Aorta (tissue), 5 donors: Measurements from ENCODE around the gene RIMBP3C. TPM values are rescaled to one million over a fixed set of nuclear protein-coding genes. Genes with fewer than 3 reads are reported as not detected.
"Not testable (repeated sequence)": the region's sequence is repeated elsewhere in the genome, so short reads cannot be mapped to it uniquely, and the experiment has no call there.

Source experiments
- ATAC-seq: fragments of 200-7000 bp; cut with Tn5 transposase; one replicate; pipeline ENCODE4 v1.9.1; 2022; ENCODE audit warnings: moderate library complexity; ENCODE audit not compliant: low FRiP score
- DNase-seq, 2 donors: peaks; one replicate each; pipeline ENCODE4 v3.0.0-alpha.2; 2020
- H3K27ac ChIP-seq, 2 donors: one replicate each; pipeline ENCODE4 v1.5.1; 2013; ENCODE audit warnings: low read length in 2 of 2, mild to moderate bottlenecking in 2 of 2, moderate library complexity in 2 of 2, control low read depth in 1 of 2, inconsistent platforms in 1 of 2, low read depth in 1 of 2
- H3K27me3 ChIP-seq, 2 donors: one replicate each; pipeline ENCODE4 v1.6.1; 2013; ENCODE audit warnings: control low read depth in 1 of 2, low read length in 1 of 2, mild to moderate bottlenecking in 1 of 2, moderate library complexity in 1 of 2; ENCODE audit not compliant: insufficient read depth in 2 of 2, control insufficient read depth in 1 of 2
- H3K36me3 ChIP-seq, 2 donors: one replicate each; pipeline ENCODE4 v1.6.1; 2013; ENCODE audit warnings: control low read depth in 1 of 2, low read length in 1 of 2, mild to moderate bottlenecking in 1 of 2; ENCODE audit not compliant: insufficient read depth in 2 of 2, control insufficient read depth in 1 of 2
- H3K4me1 ChIP-seq, 2 donors: one replicate each; pipeline ENCODE4 v1.6.1; 2013; ENCODE audit warnings: low read length in 2 of 2, control low read depth in 1 of 2, mild to moderate bottlenecking in 1 of 2, moderate library complexity in 1 of 2; ENCODE audit not compliant: insufficient read depth in 2 of 2, control insufficient read depth in 1 of 2
- H3K4me3 ChIP-seq, 2 donors: one replicate each; pipeline ENCODE4 v1.5.1; 2013; ENCODE audit warnings: low read length in 2 of 2, control low read depth in 1 of 2, mild to moderate bottlenecking in 1 of 2
- H3K9me3 ChIP-seq: one replicate; pipeline ENCODE4 v1.6.1; 2013; ENCODE audit warnings: mild to moderate bottlenecking, low read length; ENCODE audit not compliant: control insufficient read depth
- WGBS, 2 donors: extraction: QIAGEN DNeasy Blood & Tissue Kit; methylation state at CpG; one replicate each; pipeline ENCODE4 v1.1.7; 2013; 5-methylcytosine and 5-hydroxymethylcytosine counted together
- intact Hi-C, 2 donors: fragments of 100-400 bp; cut with DNase I; formaldehyde crosslinking; loops; one replicate each; pipeline versions ENCODE4 v1.14.2 to v1.15.0; 2022
- long read RNA-seq, 2 donors: library from polyadenylated mRNA; unstranded; transcript quantifications; one replicate each; pipeline ENCODE4 v2.0.0, GENCODE V29; 2020 to 2021
- polyA plus RNA-seq, 2 donors: library from polyadenylated mRNA; stranded (reverse); fragments of 200-250 nt; gene quantifications; one replicate each; pipeline ENCODE4 v1.2.3, GENCODE V29; 2013
- total RNA-seq, 2 donors: library from RNA; stranded (reverse); fragmentation: NEBNext Ultra II Directional; extraction: Animal tissue kit (Norgen Biotek cat#: 25700); gene quantifications; one replicate each; pipeline ENCODE4 v1.2.1, GENCODE V29; 2021
- donor health status: healthy with polysubstance abuse.
- donor health status: Bipolar disorder and iron deficiency.
- donor health status: DM: no; HTN: no; CAD: no.
- donor health status: DM: no; HTN: no; CAD: no.
- donor health status: DM: yes; HTN: yes; CAD: no.

RIMBP3C gene
- under 1 TPM in 1 of 2 donors, not detected in 1; 0.32 TPM for total RNA-seq
- polyA plus RNA-seq: not detected
- long read RNA-seq, donor 1: 0 reads
- long read RNA-seq, donor 2: 0 reads

DNA sequence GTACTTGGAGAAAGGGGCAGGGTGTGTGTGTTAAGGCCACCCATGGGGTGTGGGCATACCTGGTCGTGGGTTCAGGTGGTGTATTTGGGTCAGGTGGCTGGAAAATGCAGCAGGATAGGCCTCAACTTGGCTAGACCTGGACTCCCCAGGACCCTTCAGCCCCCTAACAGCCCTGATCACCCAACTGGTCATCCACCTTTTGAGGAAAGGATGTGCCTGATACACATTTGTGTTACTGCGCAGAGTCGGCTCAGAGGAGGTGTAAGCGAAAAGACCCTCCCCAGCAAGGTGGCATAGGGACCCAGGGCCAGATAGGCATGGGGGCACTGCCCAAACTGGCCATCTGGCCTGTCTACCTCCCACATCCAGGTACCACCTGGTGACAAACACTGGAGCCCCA is at the start of gene RIMBP3C:
RIMBP3C (minus strand) TSS at position 101 of the 400 bp plus-strand sequence. CDS start 485 bp downstream, outside the sequence.
- H3K36me3 ChIP-seq, DNase-seq, intact Hi-C loops, H3K4me1 ChIP-seq, H3K27me3 ChIP-seq, ATAC-seq, H3K27ac ChIP-seq, H3K9me3 ChIP-seq, H3K4me3 ChIP-seq: not testable (repeated sequence)
- no CpG with 5 or more reads among the region's 4 CpGs for WGBS, 2 donors

- ATAC-seq (no peak), DNase-seq (no peak)
- H3K4me1 ChIP-seq: no peaks in the 10 kb centered on the region
- no peak overlapping the region for H3K27ac ChIP-seq
- intact Hi-C loops: loop anchor here in 1 of 2 donors (2.0 kb wide), 1 partner anchor 24 kb away; no protein-coding TSS in a partner anchor
- H3K36me3 ChIP-seq: peaks cover 2 to 5% of the 10 kb centered on the region in 2 donors
- no peaks in the 10 kb centered on the region for H3K27me3 ChIP-seq
- WGBS, 2 donors: 47 to 49% methylated on average over 6 of the region's 6 CpGs
- H3K4me3 ChIP-seq: no peak overlapping the region
- H3K9me3 ChIP-seq: no peaks in the 10 kb centered on the region
Measured at GRCh38 chr22:21599053-21599893, 48.0 kb upstream of the RIMBP3C start.

- Histone ChIP-seq H3K36me3 (peaks cover 5 to 6% of the 10 kb centered on the region in 2 donors), H3K4me1 (no peaks in the 10 kb centered on the region), H3K4me3 (no peak overlapping the region), H3K9me3 (no peaks in the 10 kb centered on the region), H3K27ac (no peak overlapping the region), H3K27me3 (no peaks in the 10 kb centered on the region)
- ATAC-seq (no peak), DNase-seq (no peak)
- WGBS, 2 donors: 88 to 94% methylated on average over 3 of the region's 3 CpGs
- intact Hi-C loops: loop anchor here in 1 of 2 donors (2.0 kb wide), 1 partner anchor 24 kb away; no protein-coding TSS in a partner anchor
Measured at GRCh38 chr22:21598302-21598701, 47.0 kb upstream of the RIMBP3C start.

GRCh38 chr22:21596356-21597135 is 45.3 kb upstream of the RIMBP3C start:
- intact Hi-C loops, H3K36me3 ChIP-seq: not testable (repeated sequence)

GRCh38 chr22:21594865-21595452 is 43.7 kb upstream of the RIMBP3C start:
- Histone ChIP-seq H3K27me3 (no peaks in the 10 kb centered on the region), H3K27ac (no peak overlapping the region), H3K4me1 (peaks cover 0 to 6% of the 10 kb centered on the region in 2 donors), H3K36me3 (peaks cover 5 to 9% of the 10 kb centered on the region in 2 donors), H3K4me3 (no peak overlapping the region), H3K9me3 (no peaks in the 10 kb centered on the region)
- DNase-seq (no peak), ATAC-seq (no peak)
- WGBS, 2 donors: 60 to 66% methylated on average over 5 of the region's 5 CpGs
- intact Hi-C loops: no loop called here

More at GRCh38 chr22:21596356-21597135, 45.3 kb upstream of the RIMBP3C start:
- DNase-seq, H3K27me3 ChIP-seq, ATAC-seq, H3K27ac ChIP-seq, H3K4me3 ChIP-seq, H3K9me3 ChIP-seq, H3K4me1 ChIP-seq: not testable (repeated sequence)
- WGBS, 2 donors: 96% methylated on average over 13 of the region's 13 CpGs

GRCh38 chr22:21593406-21594232 is 42.4 kb upstream of the RIMBP3C start:
- no peak overlapping the region for H3K27ac ChIP-seq
- 62 to 64% methylated on average over 11 of the region's 11 CpGs for WGBS, 2 donors
- H3K9me3 ChIP-seq: no peaks in the 10 kb centered on the region
- DNase-seq: no peak
- H3K27me3 ChIP-seq: no peaks in the 10 kb centered on the region
- no peak overlapping the region for H3K4me3 ChIP-seq
- H3K4me1 ChIP-seq: peaks cover 0 to 6% of the 10 kb centered on the region in 2 donors
- H3K36me3 ChIP-seq: peaks cover 5 to 9% of the 10 kb centered on the region in 2 donors
- intact Hi-C loops: no loop called here
- no peak for ATAC-seq

- Histone ChIP-seq H3K4me1 (peaks cover 0 to 6% of the 10 kb centered on the region in 2 donors), H3K36me3 (peaks cover 5 to 9% of the 10 kb centered on the region in 2 donors), H3K9me3 (no peaks in the 10 kb centered on the region), H3K27ac (no peak overlapping the region), H3K4me3 (no peak overlapping the region), H3K27me3 (no peaks in the 10 kb centered on the region)
- 83 to 87% methylated on average over 3 of the region's 3 CpGs for WGBS, 2 donors
- intact Hi-C loops: no loop called here
- no peak for ATAC-seq
- no peak for DNase-seq
Measured at GRCh38 chr22:21592422-21592821, 41.2 kb upstream of the RIMBP3C start.

DNA sequence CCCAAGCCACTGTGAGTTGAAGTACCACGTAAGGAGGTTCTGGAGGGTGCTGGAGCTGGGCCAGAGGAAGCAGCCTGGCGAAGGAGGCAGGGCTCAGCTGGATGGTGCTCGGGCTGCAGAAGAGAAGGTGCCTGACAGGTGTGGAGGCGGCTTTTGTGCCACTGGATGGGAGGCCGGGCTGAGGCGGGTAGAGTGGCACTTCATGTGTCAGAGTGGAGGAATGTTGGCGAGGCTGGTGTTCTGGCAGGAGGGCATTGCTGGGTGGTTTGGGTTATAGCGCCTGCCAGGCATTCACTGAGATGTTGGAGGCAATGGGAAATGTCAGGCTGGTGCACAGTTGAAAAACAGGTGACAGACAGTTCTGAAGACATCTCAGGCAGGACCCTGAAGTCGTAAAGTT is 40.4 kb upstream of the RIMBP3C start:
- DNase-seq: peak; percentile 66 to 84
- H3K9me3 ChIP-seq: no peaks in the 10 kb centered on the region
- peak; percentile 62 for ATAC-seq
- peaks cover 5 to 9% of the 10 kb centered on the region in 2 donors for H3K36me3 ChIP-seq
- WGBS, 2 donors: 1 to 8% methylated on average over 9 of the region's 9 CpGs
- peaks cover 0 to 6% of the 10 kb centered on the region in 2 donors for H3K4me1 ChIP-seq
- H3K4me3 ChIP-seq: no peak overlapping the region
- intact Hi-C loops: no loop called here
- H3K27ac ChIP-seq: peak overlapping the region in 1 of 2 donors; percentile 53
- no peaks in the 10 kb centered on the region for H3K27me3 ChIP-seq
